ENCODE results near the gene GET4. TPM values are rescaled to one million over a fixed set of nuclear protein-coding genes. Genes with fewer than 3 reads are reported as not detected.

GET4 gene
- total and polyA plus RNA-seq, 2 of the 13 experiments (the other 11 are each of a cell fraction or from before 2014, with no cell fraction given): 28.2 to 35.2 TPM

DNA sequence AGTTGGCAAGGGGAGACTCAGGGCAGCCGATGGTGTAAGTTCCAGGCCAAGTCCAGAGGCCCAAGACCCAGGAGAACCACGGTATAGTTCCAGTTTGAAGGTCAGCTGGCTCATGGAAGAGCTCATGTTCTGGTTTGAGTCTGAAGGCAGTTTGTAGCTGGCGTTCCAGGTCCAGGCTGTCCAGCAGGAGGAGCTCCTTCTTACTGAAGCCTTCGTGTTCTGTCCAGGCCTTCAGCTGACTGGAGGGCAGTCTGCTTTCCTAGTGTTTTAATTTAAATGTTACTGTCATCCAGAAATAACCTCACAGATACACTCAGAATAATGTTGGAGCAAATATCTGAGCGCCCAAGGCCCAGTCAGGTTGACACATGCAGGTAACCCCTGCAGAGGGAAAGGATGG, 39.9 kb upstream of the GET4 start (continued):
- no peak for TF ChIP-seq SRSF9 (IDR thresholded peaks at IDR 0.05; ENCODE audit: borderline replicate concordance, insufficient read depth, low read depth, low read length, poor library complexity, severe bottlenecking)
- TF ChIP-seq, protein P1, sequence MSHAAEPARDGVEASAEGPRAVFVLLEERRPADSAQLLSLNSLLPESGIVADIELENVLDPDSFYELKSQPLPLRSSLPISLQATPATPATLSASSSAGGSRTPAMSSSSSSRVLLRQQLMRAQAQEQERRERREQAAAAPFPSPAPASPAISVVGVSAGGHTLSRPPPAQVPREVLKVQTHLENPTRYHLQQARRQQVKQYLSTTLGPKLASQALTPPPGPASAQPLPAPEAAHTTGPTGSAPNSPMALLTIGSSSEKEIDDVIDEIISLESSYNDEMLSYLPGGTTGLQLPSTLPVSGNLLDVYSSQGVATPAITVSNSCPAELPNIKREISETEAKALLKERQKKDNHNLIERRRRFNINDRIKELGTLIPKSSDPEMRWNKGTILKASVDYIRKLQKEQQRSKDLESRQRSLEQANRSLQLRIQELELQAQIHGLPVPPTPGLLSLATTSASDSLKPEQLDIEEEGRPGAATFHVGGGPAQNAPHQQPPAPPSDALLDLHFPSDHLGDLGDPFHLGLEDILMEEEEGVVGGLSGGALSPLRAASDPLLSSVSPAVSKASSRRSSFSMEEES (CRISPR knock-in tag; IDR thresholded peaks at IDR 0.05): 0 out of 2 replicates have a peak, but pooled peaks have one; percentile 20
- TF ChIP-seq NFATC3 (CRISPR knock-in tag; IDR thresholded peaks at IDR 0.05): no peak
- no peak for TF ChIP-seq NCOA5 (CRISPR knock-in tag; IDR thresholded peaks at IDR 0.05)
- TF ChIP-seq PRPF4 (IDR thresholded peaks at IDR 0.05; ENCODE audit: low read depth, low read length, poor library complexity, severe bottlenecking): no peak
- no peak for TF ChIP-seq PHF8 (CRISPR knock-in tag; IDR thresholded peaks at IDR 0.05)
- no peak for TF ChIP-seq ZNF460 (CRISPR knock-in tag; IDR thresholded peaks at IDR 0.05; ENCODE audit: borderline replicate concordance)
- TF ChIP-seq HMGA1 (CRISPR knock-in tag; conservative IDR thresholded peaks at IDR 0.05): no peak
- no peak for TF ChIP-seq FOSL2 (CRISPR knock-in tag; IDR thresholded peaks at IDR 0.05)

DNA sequence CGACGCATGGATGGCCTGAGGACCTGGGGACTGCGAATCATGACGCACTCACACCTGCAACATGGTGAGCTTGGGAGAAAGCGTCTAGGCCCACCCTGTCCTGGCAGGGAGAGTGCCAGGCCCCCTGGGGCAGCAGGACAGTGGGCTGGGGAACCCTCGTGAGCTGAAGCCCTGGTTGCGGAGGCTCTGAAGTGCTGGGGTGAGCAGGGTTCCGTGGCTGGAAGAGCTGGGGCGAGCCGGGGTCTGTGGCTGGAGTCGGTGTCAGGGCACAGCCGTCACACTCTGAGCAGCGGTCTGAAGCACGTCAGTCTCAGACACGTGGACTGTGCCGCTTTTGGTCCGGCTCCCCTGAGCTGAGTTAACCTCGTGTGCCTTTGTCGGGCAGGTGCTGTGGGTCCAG, 39.4 kb upstream of the GET4 start:
- Histone ChIP-seq H3K4me1 (ENCODE audit: insufficient read depth, low read length) (peaks cover 14% of the 10 kb centered on the region), H4K20me1 (ENCODE audit: insufficient read depth, low read length) (peaks cover 2% of the 10 kb centered on the region), H3K9me3 (ENCODE audit: low read length) (no peaks in the 10 kb centered on the region), H3K9ac (ENCODE audit: insufficient read depth, low read depth, low read length) (no peak overlapping the region), H2AFZ (ENCODE audit: low read length) (no peak overlapping the region), H3K4me2 (ENCODE audit: low read depth, low read length) (no peak overlapping the region), H3K4me3 (replicated peaks in 1 of 3; ENCODE audit: insufficient read depth in 1 of 3, low read depth in 2 of 3, low read length in 3 of 3) (no peak overlapping the region), H3K27ac (ENCODE audit: extremely low read length, insufficient read depth, low read length) (no peak overlapping the region), H3K79me2 (ENCODE audit: insufficient read depth, low read length) (peaks cover 51% of the 10 kb centered on the region), H3K36me3 (replicated peaks in 1 of 2; ENCODE audit: control insufficient read depth in 1 of 2, insufficient read depth in 2 of 2, low read length in 2 of 2) (peaks cover 8 to 26% of the 10 kb centered on the region in 2 experiments; a peak in 4 of 5 replicates), H3K27me3 (ENCODE audit: control insufficient read depth in 1 of 2, insufficient read depth in 2 of 2, low read length in 2 of 2) (no peaks in the 10 kb centered on the region)
- ATAC-seq (no peak), DNase-seq (ENCODE audit: low spot score) (no peak), FAIRE-seq (no peak)
- 98% methylated on average over 16 of the region's 19 CpGs for WGBS (ENCODE audit: low lambda C conversion rate)
- BruUV-seq (replicated peaks): no TSS peak
- intact Hi-C loops (cut with micrococcal nuclease; ENCODE audit: unreplicated experiment) (no loop called here), in situ Hi-C loops (cut with HindIII; ENCODE audit: extremely low pct_ligation_motif_present, low pct_unique_long_range_greater_than_20kb) (no loop called here)
- CTCF ChIA-PET (ENCODE audit: low intra/inter-chr PET ratio, low total read pairs): interaction anchor here (0.7 kb wide), 1 partner anchor 51 kb away, joined by 3 read pairs; no protein-coding TSS in a partner anchor
- POLR2A ChIA-PET: no interaction called here
- TF ChIP-seq, protein P2, sequence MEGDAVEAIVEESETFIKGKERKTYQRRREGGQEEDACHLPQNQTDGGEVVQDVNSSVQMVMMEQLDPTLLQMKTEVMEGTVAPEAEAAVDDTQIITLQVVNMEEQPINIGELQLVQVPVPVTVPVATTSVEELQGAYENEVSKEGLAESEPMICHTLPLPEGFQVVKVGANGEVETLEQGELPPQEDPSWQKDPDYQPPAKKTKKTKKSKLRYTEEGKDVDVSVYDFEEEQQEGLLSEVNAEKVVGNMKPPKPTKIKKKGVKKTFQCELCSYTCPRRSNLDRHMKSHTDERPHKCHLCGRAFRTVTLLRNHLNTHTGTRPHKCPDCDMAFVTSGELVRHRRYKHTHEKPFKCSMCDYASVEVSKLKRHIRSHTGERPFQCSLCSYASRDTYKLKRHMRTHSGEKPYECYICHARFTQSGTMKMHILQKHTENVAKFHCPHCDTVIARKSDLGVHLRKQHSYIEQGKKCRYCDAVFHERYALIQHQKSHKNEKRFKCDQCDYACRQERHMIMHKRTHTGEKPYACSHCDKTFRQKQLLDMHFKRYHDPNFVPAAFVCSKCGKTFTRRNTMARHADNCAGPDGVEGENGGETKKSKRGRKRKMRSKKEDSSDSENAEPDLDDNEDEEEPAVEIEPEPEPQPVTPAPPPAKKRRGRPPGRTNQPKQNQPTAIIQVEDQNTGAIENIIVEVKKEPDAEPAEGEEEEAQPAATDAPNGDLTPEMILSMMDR (CRISPR knock-in tag; IDR thresholded peaks at IDR 0.05): no peak
- peak; percentile 47 for TF ChIP-seq AGO2 (optimal IDR thresholded peaks at IDR 0.05; ENCODE audit: low read depth, low read length)
- no peak for TF ChIP-seq GATAD1 (CRISPR knock-in tag; IDR thresholded peaks at IDR 0.05)
- TF ChIP-seq, protein P3, sequence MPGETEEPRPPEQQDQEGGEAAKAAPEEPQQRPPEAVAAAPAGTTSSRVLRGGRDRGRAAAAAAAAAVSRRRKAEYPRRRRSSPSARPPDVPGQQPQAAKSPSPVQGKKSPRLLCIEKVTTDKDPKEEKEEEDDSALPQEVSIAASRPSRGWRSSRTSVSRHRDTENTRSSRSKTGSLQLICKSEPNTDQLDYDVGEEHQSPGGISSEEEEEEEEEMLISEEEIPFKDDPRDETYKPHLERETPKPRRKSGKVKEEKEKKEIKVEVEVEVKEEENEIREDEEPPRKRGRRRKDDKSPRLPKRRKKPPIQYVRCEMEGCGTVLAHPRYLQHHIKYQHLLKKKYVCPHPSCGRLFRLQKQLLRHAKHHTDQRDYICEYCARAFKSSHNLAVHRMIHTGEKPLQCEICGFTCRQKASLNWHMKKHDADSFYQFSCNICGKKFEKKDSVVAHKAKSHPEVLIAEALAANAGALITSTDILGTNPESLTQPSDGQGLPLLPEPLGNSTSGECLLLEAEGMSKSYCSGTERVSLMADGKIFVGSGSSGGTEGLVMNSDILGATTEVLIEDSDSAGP (CRISPR knock-in tag; IDR thresholded peaks at IDR 0.05; ENCODE audit: borderline replicate concordance): 0 out of 2 replicates have a peak, but pooled peaks have one; percentile 7
- TF ChIP-seq CENPX (CRISPR knock-in tag; IDR thresholded peaks at IDR 0.05): no peak
- no peak for TF ChIP-seq BHLHE40 (IDR thresholded peaks at IDR 0.05; ENCODE audit: low read length)

All from HepG2 (cell line).